ENCODE measurements around the gene VIPR1. TPM values are rescaled to one million over a fixed set of nuclear protein-coding genes. Genes with fewer than 3 reads are reported as not detected.

Gene VIPR1
- total RNA-seq, 4 donors from 2014 or later = 3.6 to 94.6 (median 14.3) TPM

- no peak for TF ChIP-seq CTCF (IDR thresholded peaks at IDR 0.05; ENCODE audit: low read depth)
Measured at GRCh38 chr3:42473083-42473932, 29.1 kb upstream of the VIPR1 start.

DNA sequence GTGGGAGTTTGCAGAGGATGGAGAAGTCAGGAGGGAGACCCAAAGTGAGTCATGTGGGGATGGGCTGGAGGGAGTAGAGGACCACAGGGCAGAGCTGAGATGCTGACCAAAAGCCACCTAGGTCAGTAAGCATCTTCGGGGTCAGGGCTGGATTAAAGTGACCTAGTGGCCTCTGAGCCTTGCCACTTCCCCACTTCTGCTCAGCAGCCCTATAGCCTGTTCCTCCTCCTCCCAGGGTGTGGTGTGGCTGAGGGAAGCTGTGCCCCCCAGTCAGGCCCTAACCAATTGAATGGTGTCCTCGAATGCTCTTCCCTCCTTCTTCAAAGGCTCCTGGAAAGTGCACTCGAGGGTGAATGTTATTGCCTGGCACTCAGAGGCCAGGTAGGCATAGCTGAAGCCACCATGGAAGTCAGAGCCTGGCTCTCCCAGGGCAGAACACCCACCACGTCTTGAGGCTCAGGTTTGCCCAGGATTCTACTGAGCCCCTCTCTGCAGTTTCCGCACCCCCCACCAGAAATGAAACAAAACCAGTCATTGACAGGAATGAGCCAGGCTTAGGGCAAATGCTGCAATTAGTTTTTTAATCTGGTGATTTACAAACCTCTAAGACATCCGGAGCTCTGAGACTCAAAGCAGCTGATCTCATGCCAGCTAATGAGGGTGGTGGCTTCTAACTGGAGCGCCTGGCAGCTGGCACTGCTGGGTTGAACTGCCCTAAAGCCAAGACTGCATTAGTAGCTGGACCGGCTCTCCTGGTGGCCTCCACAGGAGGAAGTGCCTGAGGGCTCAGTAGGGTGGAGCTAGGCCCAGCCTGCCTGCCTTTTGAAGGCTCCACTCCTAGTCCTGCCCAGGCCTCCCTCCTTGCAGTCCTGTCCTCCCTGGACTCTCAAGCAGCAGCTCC lies 26.0 kb upstream of the VIPR1 start:
- no peak for TF ChIP-seq CTCF (IDR thresholded peaks at IDR 0.05; ENCODE audit: low read depth)

GRCh38 chr3:42477696-42478095 lies 24.7 kb upstream of the VIPR1 start:
- TF ChIP-seq CTCF (IDR thresholded peaks at IDR 0.05; ENCODE audit: low read depth) = no peak

DNA sequence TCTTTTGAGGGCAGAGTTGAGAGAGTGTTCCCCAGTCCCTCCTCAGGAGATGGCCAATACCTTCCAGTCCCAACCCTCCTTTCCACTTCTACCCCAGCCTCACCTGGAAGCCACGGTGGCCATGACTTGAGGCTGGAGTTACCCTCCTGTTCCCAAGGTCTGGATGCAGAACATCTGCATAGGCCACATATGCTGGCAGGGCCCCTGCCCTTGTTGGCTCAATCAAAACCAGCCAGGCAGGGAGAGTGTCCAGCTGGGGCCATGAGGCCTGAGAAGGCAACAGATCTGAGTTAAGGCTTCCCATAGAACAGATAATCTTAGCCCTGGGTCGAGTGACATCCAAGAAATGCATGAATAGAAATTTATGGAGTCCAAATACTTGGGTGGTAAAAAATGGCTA lies 23.6 kb upstream of the VIPR1 start:
- no peak for TF ChIP-seq CTCF (IDR thresholded peaks at IDR 0.05; ENCODE audit: low read depth)

- no peak for TF ChIP-seq CTCF (IDR thresholded peaks at IDR 0.05; ENCODE audit: low read depth)
Measured at GRCh38 chr3:42486814-42487565, 15.5 kb upstream of the VIPR1 start.

GRCh38 chr3:42488687-42489086 lies 13.8 kb upstream of the VIPR1 start:
- no peak for TF ChIP-seq CTCF (IDR thresholded peaks at IDR 0.05; ENCODE audit: low read depth)
